Omental fat pad (tissue), 4 donors: ENCODE results near the gene MAU2. TPM values are rescaled to one million over a fixed set of nuclear protein-coding genes. Genes with fewer than 3 reads are reported as not detected.
"Not testable (repeated sequence)": the region's sequence is repeated elsewhere in the genome, so short reads cannot be mapped to it uniquely, and the experiment has no call there.

Experiments
- ATAC-seq: fragments of 150-250 bp; one replicate; pipeline ENCODE4 v1.9.1; 2016; ENCODE audit warnings: mild to moderate bottlenecking, moderate library complexity; ENCODE audit not compliant: low FRiP score
- DNase-seq: peaks from one replicate; pipeline ENCODE4 v3.0.0-alpha.2; 2019; ENCODE audit warnings: low spot score
- total RNA-seq, 4 donors: library from RNA; depleted of rRNA; stranded (reverse); fragments of >200 nt; gene quantifications; one replicate each; pipeline ENCODE4 v1.1.0, GENCODE V29; 2016
- TF ChIP-seq, protein P1 (sequence below), 3 donors: fragments of 450-650 bp; IDR thresholded peaks; one replicate each; pipeline ENCODE4 v1.5.1; 2016 to 2017; ENCODE audit warnings: antibody characterized with exemption in 3 of 3, mild to moderate bottlenecking in 3 of 3, moderate library complexity in 2 of 3

Gene MAU2
- total RNA-seq, 4 donors from 2014 or later, result 27.6 to 78.5 (median 44.3) TPM

DNA sequence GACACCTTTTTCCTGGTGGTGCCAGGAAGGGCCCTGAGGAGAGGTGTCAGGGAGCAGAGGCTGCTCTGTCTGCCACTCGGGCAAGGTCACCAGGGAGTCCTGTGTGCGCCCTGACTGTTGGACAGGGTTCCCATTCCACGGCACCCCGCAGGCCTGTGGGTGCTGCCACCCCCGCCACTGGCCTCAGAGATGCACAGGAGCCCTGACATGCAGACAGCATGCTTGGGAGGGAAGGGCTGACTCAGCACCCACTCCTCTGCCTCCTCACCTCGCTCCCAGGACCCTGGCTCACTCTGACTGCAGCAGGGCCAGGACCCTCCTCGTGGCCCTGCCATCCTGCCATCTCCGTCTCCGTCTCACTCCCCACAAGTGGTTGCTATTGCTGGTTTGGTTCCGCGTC, 25.3 kb downstream of the MAU2 start:
- TF ChIP-seq, protein P1, sequence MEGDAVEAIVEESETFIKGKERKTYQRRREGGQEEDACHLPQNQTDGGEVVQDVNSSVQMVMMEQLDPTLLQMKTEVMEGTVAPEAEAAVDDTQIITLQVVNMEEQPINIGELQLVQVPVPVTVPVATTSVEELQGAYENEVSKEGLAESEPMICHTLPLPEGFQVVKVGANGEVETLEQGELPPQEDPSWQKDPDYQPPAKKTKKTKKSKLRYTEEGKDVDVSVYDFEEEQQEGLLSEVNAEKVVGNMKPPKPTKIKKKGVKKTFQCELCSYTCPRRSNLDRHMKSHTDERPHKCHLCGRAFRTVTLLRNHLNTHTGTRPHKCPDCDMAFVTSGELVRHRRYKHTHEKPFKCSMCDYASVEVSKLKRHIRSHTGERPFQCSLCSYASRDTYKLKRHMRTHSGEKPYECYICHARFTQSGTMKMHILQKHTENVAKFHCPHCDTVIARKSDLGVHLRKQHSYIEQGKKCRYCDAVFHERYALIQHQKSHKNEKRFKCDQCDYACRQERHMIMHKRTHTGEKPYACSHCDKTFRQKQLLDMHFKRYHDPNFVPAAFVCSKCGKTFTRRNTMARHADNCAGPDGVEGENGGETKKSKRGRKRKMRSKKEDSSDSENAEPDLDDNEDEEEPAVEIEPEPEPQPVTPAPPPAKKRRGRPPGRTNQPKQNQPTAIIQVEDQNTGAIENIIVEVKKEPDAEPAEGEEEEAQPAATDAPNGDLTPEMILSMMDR (IDR thresholded peaks at IDR 0.05), result no peak
- ATAC-seq (no peak), DNase-seq (no peak)

DNA sequence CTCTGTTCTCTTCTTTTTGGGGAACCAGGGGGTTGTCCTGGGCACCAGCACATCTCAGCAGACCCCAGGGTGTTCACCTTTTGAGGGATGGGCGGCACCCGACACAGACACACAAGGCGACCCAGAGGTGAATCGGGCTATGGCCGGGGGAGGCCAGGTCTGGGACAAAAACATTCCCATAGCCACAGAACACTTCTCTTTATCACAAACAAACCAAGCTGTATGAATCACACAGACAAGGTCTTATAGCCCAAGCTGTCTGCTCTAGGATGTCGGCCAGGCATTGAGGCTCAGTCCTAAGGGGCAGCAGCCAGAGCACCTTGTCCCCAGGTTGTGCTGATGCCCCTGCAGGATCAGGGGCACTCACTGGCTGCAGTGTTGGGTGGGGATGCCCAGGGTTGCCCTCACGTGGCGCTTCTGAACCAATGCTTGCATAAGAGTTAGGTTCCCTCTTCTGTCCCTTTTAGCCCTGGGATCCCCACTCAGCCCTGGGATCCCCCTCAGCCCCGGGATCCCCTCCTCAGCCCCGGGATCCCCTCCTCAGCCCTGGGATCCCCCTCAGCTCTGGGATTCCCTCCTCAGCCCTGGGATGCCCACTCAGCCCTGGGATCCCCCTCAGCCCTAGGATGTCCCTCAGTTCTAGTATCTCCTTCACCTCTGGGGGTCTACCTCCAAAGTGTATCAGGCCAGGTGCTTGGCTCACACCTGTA, 26.9 kb downstream of the MAU2 start:
- DNase-seq (no peak), ATAC-seq (no peak)
- TF ChIP-seq, protein P1 (IDR thresholded peaks at IDR 0.05), result no peak

DNA sequence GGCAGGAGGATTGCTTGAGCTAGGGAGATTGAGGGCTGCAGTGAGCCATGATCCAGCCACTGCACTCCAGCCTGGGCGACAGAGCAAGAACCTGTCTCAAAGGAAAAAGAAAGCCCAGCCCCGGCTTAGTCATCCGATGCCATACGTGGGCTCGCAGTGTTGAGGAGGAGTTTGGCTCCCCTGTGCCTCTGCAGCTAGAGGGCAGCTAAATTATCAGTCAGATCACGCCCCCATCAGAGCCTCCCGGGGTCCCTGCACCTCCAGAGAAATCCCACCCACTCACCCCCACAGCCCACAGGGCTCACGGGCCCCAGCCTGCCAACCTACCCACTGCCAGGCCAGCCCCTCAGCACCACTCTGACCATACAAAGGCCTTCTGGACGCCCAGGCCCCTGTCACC, 27.6 kb downstream of the MAU2 start:
- DNase-seq, result no peak
- TF ChIP-seq, protein P1 (IDR thresholded peaks at IDR 0.05), result no peak
- no peak for ATAC-seq

DNA sequence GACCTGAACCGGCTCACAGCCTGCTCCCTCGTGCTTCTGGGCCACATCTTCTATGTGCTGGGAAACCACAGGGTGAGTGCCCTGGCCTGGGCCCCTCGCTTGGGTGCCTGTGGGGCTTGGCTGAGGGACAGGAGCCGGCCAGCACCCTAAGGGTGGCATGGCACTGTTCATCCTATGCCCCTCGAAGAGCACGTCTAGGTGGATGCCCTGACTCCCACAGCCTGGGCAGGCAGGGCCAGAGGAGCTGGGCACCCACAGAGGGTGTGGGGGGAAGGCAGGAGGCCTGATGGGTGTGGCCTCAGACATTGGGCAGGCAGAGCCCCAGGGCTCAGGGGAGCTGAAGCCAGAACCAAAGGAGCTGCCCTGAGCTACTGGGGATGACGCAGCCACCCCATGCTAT, 28.7 kb downstream of the MAU2 start:
- no peak for DNase-seq
- no peak for ATAC-seq
- TF ChIP-seq, protein P1 (IDR thresholded peaks at IDR 0.05), result no peak

DNA sequence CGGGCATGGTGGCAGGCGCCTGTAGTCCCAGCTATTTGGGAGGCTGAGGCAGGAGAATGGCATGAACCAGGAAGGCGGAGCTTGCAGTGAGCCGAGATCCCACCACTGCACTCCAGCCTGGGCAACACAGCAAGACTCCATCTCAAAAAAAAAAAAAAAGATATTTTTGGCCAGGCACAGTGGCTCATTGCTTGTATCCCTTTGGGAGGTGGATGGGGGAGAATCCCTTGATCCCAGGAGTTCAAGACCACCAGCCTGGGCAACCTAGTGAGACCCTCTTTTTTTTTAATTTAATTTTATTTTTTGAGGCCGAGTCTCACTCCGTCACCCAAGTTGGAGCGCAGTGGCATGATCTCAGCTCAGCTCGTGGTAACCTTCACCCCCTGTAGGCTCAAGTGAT, 30.1 kb downstream of the MAU2 start:
- DNase-seq, ATAC-seq: not testable (repeated sequence)

DNA sequence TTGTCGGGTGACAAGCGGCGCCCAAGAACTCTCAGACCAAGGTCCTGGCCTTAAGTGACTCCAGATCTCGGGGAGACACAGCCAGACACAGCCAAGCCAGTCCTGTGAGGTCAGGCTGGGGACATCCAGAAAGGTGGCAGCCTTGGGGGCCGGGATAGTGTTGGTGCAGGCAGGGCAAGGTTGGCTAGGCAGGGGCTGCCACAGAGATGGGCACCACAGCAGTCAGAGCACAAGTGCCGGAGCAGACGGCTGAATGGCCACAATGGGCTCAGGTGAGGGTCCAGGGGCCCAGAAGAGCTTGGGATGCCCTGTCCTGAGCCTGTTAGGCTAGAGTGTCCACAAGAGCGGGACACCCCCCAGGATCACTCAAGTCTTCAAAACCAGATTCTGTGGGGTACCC, 32.2 kb downstream of the MAU2 start:
- TF ChIP-seq, protein P1 (IDR thresholded peaks at IDR 0.05), result no peak
- no peak for DNase-seq
- ATAC-seq, result no peak

DNA sequence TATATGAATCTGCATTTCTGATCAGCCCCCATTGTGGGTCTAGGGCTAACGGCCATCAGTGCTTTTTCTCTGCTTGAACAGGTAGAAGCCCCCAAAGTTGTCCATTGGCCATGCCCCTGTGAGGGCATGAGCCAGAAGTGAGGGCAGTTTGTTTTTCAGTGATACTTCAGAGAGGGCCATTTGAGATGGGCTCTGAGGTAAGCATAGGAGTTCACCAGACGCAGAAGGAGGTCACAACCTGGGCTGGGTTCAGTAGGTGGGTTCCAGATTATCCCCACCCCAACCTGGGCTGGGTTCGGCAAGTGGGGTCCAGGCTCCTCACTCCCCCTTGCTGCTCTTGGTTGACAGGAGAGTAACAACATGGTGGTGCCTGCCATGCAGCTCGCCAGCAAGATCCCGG, 33.4 kb downstream of the MAU2 start:
- TF ChIP-seq, protein P1 (IDR thresholded peaks at IDR 0.05), result no peak
- DNase-seq (no peak), ATAC-seq (no peak)
